H9 (cell line): Measurements from ENCODE around the gene NOXA1. TPM values are rescaled to one million over a fixed set of nuclear protein-coding genes. Genes with fewer than 3 reads are reported as not detected.
A peak's percentile ranks its signal among the peaks of the same experiment; 100 is the strongest.

Experiments used
- DNase-seq: peaks from one replicate; pipeline ENCODE4 v3.0.0-alpha.2; 2017
- H2AFZ ChIP-seq: one replicate; pipeline ENCODE4 v1.6.1; 2013; ENCODE audit warnings: mild to moderate bottlenecking, low read length, control low read depth, moderate library complexity
- H2AK5ac ChIP-seq: 2 replicates; pipeline ENCODE4 v1.6.1; 2013; ENCODE audit warnings: low read length, control low read depth, mixed read lengths; ENCODE audit not compliant: insufficient read length
- H2BK120ac ChIP-seq: one replicate; pipeline ENCODE4 v1.6.1; 2013; ENCODE audit warnings: low read depth, mild to moderate bottlenecking, low read length, control low read depth, inconsistent platforms; ENCODE audit not compliant: poor library complexity, severe bottlenecking
- H2BK12ac ChIP-seq: 2 replicates; pipeline ENCODE4 v1.6.1; 2013; ENCODE audit warnings: low read length, control low read depth, mixed read lengths, low read depth; ENCODE audit not compliant: insufficient read length
- H2BK15ac ChIP-seq: 2 replicates; pipeline ENCODE4 v1.6.1; 2013; ENCODE audit warnings: low read depth, low read length, control low read depth
- H2BK20ac ChIP-seq: one replicate; pipeline ENCODE4 v1.6.1; 2013; ENCODE audit warnings: low read depth, mild to moderate bottlenecking, low read length, control low read depth, inconsistent platforms; ENCODE audit not compliant: poor library complexity, severe bottlenecking
- H2BK5ac ChIP-seq: 2 replicates; pipeline ENCODE4 v1.6.1; 2013; ENCODE audit warnings: low read length, control low read depth, mixed read lengths; ENCODE audit not compliant: insufficient read length
- H3K14ac ChIP-seq: 2 replicates; pipeline ENCODE4 v1.6.1; 2013; ENCODE audit warnings: low read length, control low read depth; ENCODE audit not compliant: insufficient read depth
- H3K18ac ChIP-seq: 2 replicates; pipeline ENCODE4 v1.6.1; 2013; ENCODE audit warnings: low read depth, mild to moderate bottlenecking, mixed read lengths, low read length, control low read depth; ENCODE audit not compliant: insufficient read length
- H3K23ac ChIP-seq: 2 replicates; pipeline ENCODE4 v1.6.1; 2013; ENCODE audit warnings: low read length, control low read depth, mixed read lengths, low read depth; ENCODE audit not compliant: insufficient read length
- H3K23me2 ChIP-seq: 2 replicates; pipeline ENCODE4 v1.6.1; 2013; ENCODE audit warnings: low read depth, mild to moderate bottlenecking, mixed read lengths, low read length, control low read depth; ENCODE audit not compliant: insufficient read length, poor library complexity, severe bottlenecking
- H3K27ac ChIP-seq: 2 replicates; pipeline ENCODE4 v1.5.1; 2013; ENCODE audit warnings: low read length, control low read depth, mixed read lengths, low read depth; ENCODE audit not compliant: insufficient read length
- H3K27me3 ChIP-seq: 2 replicates; pipeline ENCODE4 v1.6.1; 2013; ENCODE audit warnings: low read length, control low read depth, inconsistent platforms; ENCODE audit not compliant: insufficient read depth
- H3K4ac ChIP-seq: 2 replicates; pipeline ENCODE4 v1.6.1; 2013; ENCODE audit warnings: low read depth, mild to moderate bottlenecking, control low read depth, inconsistent platforms, low read length, moderate library complexity
- H3K4me1 ChIP-seq: 2 replicates; pipeline ENCODE4 v1.6.1; 2013; ENCODE audit warnings: low read length, control low read depth, inconsistent platforms; ENCODE audit not compliant: insufficient read depth
- H3K4me2 ChIP-seq: 2 replicates; pipeline ENCODE4 v1.6.1; 2013; ENCODE audit warnings: low read length, control low read depth, mixed read lengths; ENCODE audit not compliant: insufficient read length, insufficient read depth
- H3K56ac ChIP-seq: 2 replicates; pipeline ENCODE4 v1.6.1; 2013; ENCODE audit warnings: low read depth, mild to moderate bottlenecking, mixed read lengths, low read length, control low read depth; ENCODE audit not compliant: insufficient read length
- H3K79me1 ChIP-seq: 2 replicates; pipeline ENCODE4 v1.6.1; 2013; ENCODE audit warnings: low read depth, mild to moderate bottlenecking, moderate library complexity, low read length, control low read depth, inconsistent platforms; ENCODE audit not compliant: insufficient read depth, poor library complexity, severe bottlenecking
- H3K79me2 ChIP-seq: 2 replicates; pipeline ENCODE4 v1.6.1; 2013; ENCODE audit warnings: low read length, control low read depth, inconsistent platforms; ENCODE audit not compliant: insufficient read depth
- H3K9ac ChIP-seq: 2 replicates; pipeline ENCODE4 v1.6.1; 2013; ENCODE audit warnings: low read length, control low read depth, mixed read lengths; ENCODE audit not compliant: insufficient read length; ENCODE audit errors: extremely low read depth
- H3K9me3 ChIP-seq: one replicate; pipeline ENCODE4 v1.6.1; 2013; ENCODE audit warnings: low read depth, low read length, inconsistent platforms; ENCODE audit not compliant: control insufficient read depth
- H3T11ph ChIP-seq: one replicate; pipeline ENCODE4 v1.6.1; 2013; ENCODE audit warnings: mild to moderate bottlenecking, low read length, control low read depth, inconsistent platforms
- H4K20me1 ChIP-seq: one replicate; pipeline ENCODE4 v1.6.1; 2013; ENCODE audit not compliant: control insufficient read depth, insufficient read length, insufficient read depth
- H4K5ac ChIP-seq: 2 replicates; pipeline ENCODE4 v1.6.1; 2013; ENCODE audit warnings: low read depth, mild to moderate bottlenecking, mixed read lengths, low read length, control low read depth; ENCODE audit not compliant: insufficient read length
- H4K8ac ChIP-seq: replicated peaks from 2 replicates; pipeline ENCODE4 v1.6.1; 2013; ENCODE audit warnings: low read length, control low read depth, mixed read lengths, low read depth; ENCODE audit not compliant: insufficient read length
- H4K91ac ChIP-seq: 2 replicates; pipeline ENCODE4 v1.6.1; 2013; ENCODE audit warnings: low read depth, mild to moderate bottlenecking, moderate library complexity, mixed read lengths, low read length, control low read depth; ENCODE audit not compliant: insufficient read length
- H3K27ac Mint-ChIP-seq, 3 experiments: 2 replicates in 2 of 3; 3 replicates in 1 of 3; pipeline ENCODE4 v1.8.0; 2020 to 2021; ENCODE audit warnings: mixed read lengths in 3 of 3, mild to moderate bottlenecking in 1 of 3, moderate library complexity in 1 of 3
- H3K27me3 Mint-ChIP-seq: 2 replicates; pipeline ENCODE4 v1.8.0; 2021; ENCODE audit warnings: low read depth, mild to moderate bottlenecking, moderate library complexity, mixed read lengths
- H3K36me3 Mint-ChIP-seq, 3 experiments: 2 replicates in 2 of 3; 3 replicates in 1 of 3; pipeline ENCODE4 v1.8.0; 2020 to 2021; ENCODE audit warnings: low read depth in 3 of 3, mixed read lengths in 3 of 3; ENCODE audit not compliant: insufficient read depth in 1 of 3
- H3K4me1 Mint-ChIP-seq, 2 experiments: 2 replicates each; pipeline ENCODE4 v1.8.0; 2020; ENCODE audit warnings: mixed read lengths in 2 of 2
- H3K4me3 Mint-ChIP-seq, 2 experiments: 2 replicates in 1 of 2; 3 replicates in 1 of 2; pipeline ENCODE4 v1.8.0; 2020 to 2021; ENCODE audit warnings: mild to moderate bottlenecking in 2 of 2, mixed read lengths in 2 of 2, moderate library complexity in 1 of 2
- H3K9me3 Mint-ChIP-seq, 2 experiments: 2 replicates in 1 of 2; 3 replicates in 1 of 2; pipeline ENCODE4 v1.8.0; 2020; ENCODE audit warnings: mild to moderate bottlenecking in 2 of 2, mixed read lengths in 2 of 2, moderate library complexity in 1 of 2
- CTCF ChIP-seq: fragments of 200-600 bp; sonication (generic); conservative IDR thresholded peaks from 3 replicates; pipeline ENCODE4 v1.8.0; 2021; ENCODE audit warnings: antibody characterized with exemption, mild to moderate bottlenecking
- WGBS: extraction: QIAGEN DNeasy Blood & Tissue Kit; methylation state at CpG from one replicate; pipeline ENCODE4 v1.1.7; 2013; ENCODE audit warnings: missing lambda C conversion rate, low lambda C conversion rate, mixed read lengths; ENCODE audit not compliant: insufficient read length; ENCODE audit errors: extremely low coverage; 5-methylcytosine and 5-hydroxymethylcytosine counted together
- total RNA-seq: library from RNA; stranded (reverse); gene quantifications from 2 replicates; pipeline ENCODE4 v1.2.1, GENCODE V29; 2021

NOXA1 gene
- total RNA-seq, 1 experiment from 2014 or later: 2.0 TPM

GRCh38 chr9:137382444-137383080 lies 40.6 kb upstream of the NOXA1 start:
- H3K79me1 ChIP-seq: no peaks in the 10 kb centered on the region
- H3K4me1 Mint-ChIP-seq: peaks cover 3% of the 10 kb centered on the region in 2 experiments; a peak in 3 of 4 replicates
- no peak overlapping the region for H3K56ac ChIP-seq
- no peaks in the 10 kb centered on the region for H3K23me2 ChIP-seq
- H3K4me2 ChIP-seq: no peak overlapping the region
- no peak overlapping the region for H2BK15ac ChIP-seq
- WGBS: no CpG with 5 or more reads among the region's 25 CpGs
- no peak for TF ChIP-seq CTCF
- H2BK20ac ChIP-seq: no peak overlapping the region
- no peaks in the 10 kb centered on the region for H4K20me1 ChIP-seq
- H2AFZ ChIP-seq: no peak overlapping the region
- H3T11ph ChIP-seq: no peak overlapping the region
- H3K9me3 Mint-ChIP-seq: peaks cover 0 to 11% of the 10 kb centered on the region in 2 experiments; a peak in 1 of 5 replicates
- no peak overlapping the region for H3K4ac ChIP-seq
- no peaks in the 10 kb centered on the region for H3K27me3 ChIP-seq
- no peaks in the 10 kb centered on the region for H3K9me3 ChIP-seq
- no peak overlapping the region for H2BK5ac ChIP-seq
- H4K91ac ChIP-seq: no peak overlapping the region
- H3K4me1 ChIP-seq: no peaks in the 10 kb centered on the region; the same call in 1 of the 2 replicates
- peaks cover 11% of the 10 kb centered on the region for H3K27me3 Mint-ChIP-seq
- no peak overlapping the region for H3K4me3 Mint-ChIP-seq
- peak; percentile 73 for DNase-seq
- H2AK5ac ChIP-seq: no peak overlapping the region
- H4K5ac ChIP-seq: no peak overlapping the region
- H2BK12ac ChIP-seq: no peak overlapping the region
- H3K27ac ChIP-seq: no peak overlapping the region
- H3K27ac Mint-ChIP-seq: peak overlapping the region; percentile 19 to 86 (median 44); a peak in 3 of 7 replicates
- H3K23ac ChIP-seq: no peak overlapping the region
- peaks cover 0 to 6% (median 0%) of the 10 kb centered on the region in 3 experiments; a peak in 1 of 7 replicates for H3K36me3 Mint-ChIP-seq
- H3K9ac ChIP-seq: no peak overlapping the region
- no peak overlapping the region for H2BK120ac ChIP-seq
- H3K14ac ChIP-seq: no peak overlapping the region; the same call in 1 of the 2 replicates
- H3K79me2 ChIP-seq: no peaks in the 10 kb centered on the region
- no peak overlapping the region for H3K18ac ChIP-seq
- no peak overlapping the region for H4K8ac ChIP-seq
